Measurements from ENCODE around the gene WWOX. TPM values are rescaled to one million over a fixed set of nuclear protein-coding genes. Genes with fewer than 3 reads are reported as not detected.
A peak's percentile ranks its signal among the peaks of the same experiment; 100 is the strongest.

Gene WWOX
- total and polyA plus RNA-seq, 2 of the 13 experiments (the other 11 are each of a cell fraction or from before 2014, with no cell fraction given), result 9.1 to 37.4 TPM

- TF ChIP-seq KLF11 (CRISPR knock-in tag; IDR thresholded peaks at IDR 0.05) (no peak), ZBTB7B (CRISPR knock-in tag; IDR thresholded peaks at IDR 0.05) (no peak), CEBPZ (IDR thresholded peaks at IDR 0.05; ENCODE audit: low read length) (no peak), RFX1 (IDR thresholded peaks at IDR 0.05) (no peak), SETDB1 (CRISPR knock-in tag; IDR thresholded peaks at IDR 0.05; ENCODE audit: borderline replicate concordance) (no peak), KAT7 (CRISPR knock-in tag; IDR thresholded peaks at IDR 0.05; ENCODE audit: borderline replicate concordance) (no peak), ZNF800 (CRISPR knock-in tag; IDR thresholded peaks at IDR 0.05) (no peak), ZNF660 (CRISPR knock-in tag; IDR thresholded peaks at IDR 0.05; ENCODE audit: borderline replicate concordance, low read depth) (no peak), REPIN1 (CRISPR knock-in tag; IDR thresholded peaks at IDR 0.05; ENCODE audit: borderline replicate concordance, low read depth) (peak; percentile 59; the same call in 1 of the 2 replicates), ZNF672 (CRISPR knock-in tag; IDR thresholded peaks at IDR 0.05) (no peak), ZZZ3 (CRISPR knock-in tag; IDR thresholded peaks at IDR 0.05; ENCODE audit: borderline replicate concordance) (0 out of 2 replicates have a peak, but pooled peaks have one; percentile 20), PATZ1 (CRISPR knock-in tag; IDR thresholded peaks at IDR 0.05) (0 out of 2 replicates have a peak, but pooled peaks have one; percentile 30), ONECUT2 (CRISPR knock-in tag; IDR thresholded peaks at IDR 0.05) (0 out of 2 replicates have a peak, but pooled peaks have one; percentile 10)
- TF ChIP-seq, protein P1, sequence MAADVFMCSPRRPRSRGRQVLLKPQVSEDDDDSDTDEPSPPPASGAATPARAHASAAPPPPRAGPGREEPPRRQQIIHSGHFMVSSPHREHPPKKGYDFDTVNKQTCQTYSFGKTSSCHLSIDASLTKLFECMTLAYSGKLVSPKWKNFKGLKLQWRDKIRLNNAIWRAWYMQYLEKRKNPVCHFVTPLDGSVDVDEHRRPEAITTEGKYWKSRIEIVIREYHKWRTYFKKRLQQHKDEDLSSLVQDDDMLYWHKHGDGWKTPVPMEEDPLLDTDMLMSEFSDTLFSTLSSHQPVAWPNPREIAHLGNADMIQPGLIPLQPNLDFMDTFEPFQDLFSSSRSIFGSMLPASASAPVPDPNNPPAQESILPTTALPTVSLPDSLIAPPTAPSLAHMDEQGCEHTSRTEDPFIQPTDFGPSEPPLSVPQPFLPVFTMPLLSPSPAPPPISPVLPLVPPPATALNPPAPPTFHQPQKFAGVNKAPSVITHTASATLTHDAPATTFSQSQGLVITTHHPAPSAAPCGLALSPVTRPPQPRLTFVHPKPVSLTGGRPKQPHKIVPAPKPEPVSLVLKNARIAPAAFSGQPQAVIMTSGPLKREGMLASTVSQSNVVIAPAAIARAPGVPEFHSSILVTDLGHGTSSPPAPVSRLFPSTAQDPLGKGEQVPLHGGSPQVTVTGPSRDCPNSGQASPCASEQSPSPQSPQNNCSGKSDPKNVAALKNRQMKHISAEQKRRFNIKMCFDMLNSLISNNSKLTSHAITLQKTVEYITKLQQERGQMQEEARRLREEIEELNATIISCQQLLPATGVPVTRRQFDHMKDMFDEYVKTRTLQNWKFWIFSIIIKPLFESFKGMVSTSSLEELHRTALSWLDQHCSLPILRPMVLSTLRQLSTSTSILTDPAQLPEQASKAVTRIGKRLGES (CRISPR knock-in tag; IDR thresholded peaks at IDR 0.05; ENCODE audit: borderline replicate concordance), result no peak
- TF ChIP-seq, protein P2, sequence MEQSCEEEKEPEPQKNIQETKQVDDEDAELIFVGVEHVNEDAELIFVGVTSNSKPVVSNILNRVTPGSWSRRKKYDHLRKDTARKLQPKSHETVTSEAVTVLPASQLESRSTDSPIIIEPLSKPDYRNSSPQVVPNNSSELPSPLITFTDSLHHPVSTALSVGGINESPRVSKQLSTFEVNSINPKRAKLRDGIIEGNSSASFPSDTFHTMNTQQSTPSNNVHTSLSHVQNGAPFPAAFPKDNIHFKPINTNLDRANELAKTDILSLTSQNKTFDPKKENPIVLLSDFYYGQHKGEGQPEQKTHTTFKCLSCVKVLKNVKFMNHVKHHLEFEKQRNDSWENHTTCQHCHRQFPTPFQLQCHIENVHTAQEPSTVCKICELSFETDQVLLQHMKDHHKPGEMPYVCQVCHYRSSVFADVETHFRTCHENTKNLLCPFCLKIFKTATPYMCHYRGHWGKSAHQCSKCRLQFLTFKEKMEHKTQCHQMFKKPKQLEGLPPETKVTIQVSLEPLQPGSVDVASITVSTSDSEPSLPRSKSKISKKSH (CRISPR knock-in tag; IDR thresholded peaks at IDR 0.05; ENCODE audit: borderline replicate concordance), result no peak
- TF ChIP-seq, protein P3, sequence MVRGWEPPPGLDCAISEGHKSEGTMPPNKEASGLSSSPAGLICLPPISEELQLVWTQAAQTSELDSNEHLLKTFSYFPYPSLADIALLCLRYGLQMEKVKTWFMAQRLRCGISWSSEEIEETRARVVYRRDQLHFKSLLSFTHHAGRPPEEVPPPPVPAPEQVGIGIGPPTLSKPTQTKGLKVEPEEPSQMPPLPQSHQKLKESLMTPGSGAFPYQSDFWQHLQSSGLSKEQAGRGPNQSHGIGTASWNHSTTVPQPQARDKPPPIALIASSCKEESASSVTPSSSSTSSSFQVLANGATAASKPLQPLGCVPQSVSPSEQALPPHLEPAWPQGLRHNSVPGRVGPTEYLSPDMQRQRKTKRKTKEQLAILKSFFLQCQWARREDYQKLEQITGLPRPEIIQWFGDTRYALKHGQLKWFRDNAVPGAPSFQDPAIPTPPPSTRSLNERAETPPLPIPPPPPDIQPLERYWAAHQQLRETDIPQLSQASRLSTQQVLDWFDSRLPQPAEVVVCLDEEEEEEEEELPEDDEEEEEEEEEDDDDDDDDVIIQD (CRISPR knock-in tag; IDR thresholded peaks at IDR 0.05; ENCODE audit: low read depth), result peak; percentile 98
Observed at GRCh38 chr16:78284957-78285434, 185.5 kb downstream of the WWOX start (continued).
